Sigmoid colon (tissue), 4 donors: ENCODE data around the gene ROBO1.

Experiments
- EP300 ChIP-seq, 4 donors: sonication (generic); formaldehyde crosslinking; IDR thresholded peaks; one replicate each; pipeline ENCODE4 v1.6.1; 2017; ENCODE audit warnings: antibody characterized with exemption in 4 of 4
- POLR2AphosphoS5 ChIP-seq, 4 donors: sonication (generic); formaldehyde crosslinking; IDR thresholded peaks; one replicate each; pipeline ENCODE4 v1.6.1; 2017; ENCODE audit warnings: antibody characterized with exemption in 4 of 4
- TF ChIP-seq, protein P1 (sequence below), 4 experiments: fragments of 450-650 bp in 3 of 4; fragments of 200-600 bp in 1 of 4; IDR thresholded peaks; one replicate each; pipeline ENCODE4 v1.5.1; 2016 to 2019; ENCODE audit warnings: antibody characterized with exemption in 4 of 4, mild to moderate bottlenecking in 3 of 4, moderate library complexity in 2 of 4

DNA sequence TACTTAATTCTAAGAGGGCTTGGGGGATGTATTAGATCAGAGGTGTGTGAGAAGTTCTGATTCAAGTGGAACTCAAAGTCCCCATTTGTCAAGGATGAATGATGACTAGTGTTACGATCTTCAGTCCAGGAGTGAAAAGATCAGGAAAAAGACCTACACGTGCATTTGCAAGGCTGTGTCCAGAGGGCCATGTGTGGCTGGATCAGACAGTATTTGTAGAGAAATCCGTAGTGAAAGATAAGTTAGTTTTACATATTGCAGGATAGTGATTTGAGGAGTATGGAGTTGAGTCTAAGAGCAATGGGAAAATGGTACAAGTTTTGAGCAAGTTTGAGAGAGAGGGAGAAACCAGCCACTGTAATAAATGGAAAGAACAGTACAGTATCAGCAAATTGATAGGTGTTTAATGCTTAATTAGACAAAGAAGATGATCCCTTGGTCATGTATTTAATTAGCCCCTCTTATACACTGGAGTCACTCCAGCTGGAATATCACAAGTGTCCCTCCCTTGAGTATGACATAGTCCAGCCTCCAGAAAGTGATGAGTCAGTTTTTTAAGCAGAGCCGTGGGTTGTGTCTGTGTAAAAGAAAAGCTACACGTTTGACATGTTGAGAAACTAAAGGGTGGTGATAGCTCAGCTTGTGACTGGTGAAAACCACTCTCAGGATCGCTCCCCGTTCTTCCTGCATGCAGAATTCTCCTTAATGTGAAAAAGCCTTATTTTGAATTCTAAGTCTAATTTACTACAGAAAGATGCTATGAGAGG lies 348.8 kb downstream of the ROBO1 start:
- TF ChIP-seq, protein P1, sequence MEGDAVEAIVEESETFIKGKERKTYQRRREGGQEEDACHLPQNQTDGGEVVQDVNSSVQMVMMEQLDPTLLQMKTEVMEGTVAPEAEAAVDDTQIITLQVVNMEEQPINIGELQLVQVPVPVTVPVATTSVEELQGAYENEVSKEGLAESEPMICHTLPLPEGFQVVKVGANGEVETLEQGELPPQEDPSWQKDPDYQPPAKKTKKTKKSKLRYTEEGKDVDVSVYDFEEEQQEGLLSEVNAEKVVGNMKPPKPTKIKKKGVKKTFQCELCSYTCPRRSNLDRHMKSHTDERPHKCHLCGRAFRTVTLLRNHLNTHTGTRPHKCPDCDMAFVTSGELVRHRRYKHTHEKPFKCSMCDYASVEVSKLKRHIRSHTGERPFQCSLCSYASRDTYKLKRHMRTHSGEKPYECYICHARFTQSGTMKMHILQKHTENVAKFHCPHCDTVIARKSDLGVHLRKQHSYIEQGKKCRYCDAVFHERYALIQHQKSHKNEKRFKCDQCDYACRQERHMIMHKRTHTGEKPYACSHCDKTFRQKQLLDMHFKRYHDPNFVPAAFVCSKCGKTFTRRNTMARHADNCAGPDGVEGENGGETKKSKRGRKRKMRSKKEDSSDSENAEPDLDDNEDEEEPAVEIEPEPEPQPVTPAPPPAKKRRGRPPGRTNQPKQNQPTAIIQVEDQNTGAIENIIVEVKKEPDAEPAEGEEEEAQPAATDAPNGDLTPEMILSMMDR (IDR thresholded peaks at IDR 0.05): no peak
- peak in 3 of 4 donors; percentile 20 to 86 (median 72) for TF ChIP-seq POLR2AphosphoS5 (IDR thresholded peaks at IDR 0.05)
- no peak for TF ChIP-seq EP300 (IDR thresholded peaks at IDR 0.05)
